GM23338 (cell line): ENCODE data around the gene AKT1S1. TPM values are rescaled to one million over a fixed set of nuclear protein-coding genes. Genes with fewer than 3 reads are reported as not detected.

ENCODE experiments used
- ATAC-seq: fragments of 200-7000 bp; cut with Tn5 transposase; 3 replicates; pipeline ENCODE4 v1.9.1; 2020
- DNase-seq: peaks from one replicate; pipeline ENCODE4 v3.0.0-alpha.2; 2015; ENCODE audit warnings: low spot score
- H2AFZ ChIP-seq: fragments of 200-600 bp; sonication (generic); 2 replicates; pipeline ENCODE4 v1.8.0; 2016; ENCODE audit warnings: antibody characterized with exemption, mild to moderate bottlenecking, moderate library complexity
- H3F3A ChIP-seq: fragments of 200-600 bp; sonication (generic); replicated peaks from 2 replicates; pipeline ENCODE4 v1.8.0; 2017; ENCODE audit warnings: antibody characterized with exemption, mixed run types, low read depth
- H3K27ac ChIP-seq: fragments of 200-600 bp; sonication (generic); 2 replicates; pipeline ENCODE4 v1.6.1; 2016; ENCODE audit warnings: low read depth
- H3K27me3 ChIP-seq: fragments of 200-600 bp; sonication (generic); 2 replicates; pipeline ENCODE4 v1.8.0; 2016; ENCODE audit warnings: mild to moderate bottlenecking, mixed run types, moderate library complexity; ENCODE audit not compliant: insufficient read depth
- H3K36me3 ChIP-seq: fragments of 200-600 bp; sonication (generic); 2 replicates; pipeline ENCODE4 v1.8.0; 2016; ENCODE audit warnings: mild to moderate bottlenecking; ENCODE audit not compliant: insufficient read depth
- H3K4me1 ChIP-seq: fragments of 200-600 bp; sonication (generic); 2 replicates; pipeline ENCODE4 v1.8.0; 2016; ENCODE audit warnings: mild to moderate bottlenecking, moderate library complexity; ENCODE audit not compliant: insufficient read depth
- H3K4me2 ChIP-seq: fragments of 200-600 bp; sonication (generic); 2 replicates; pipeline ENCODE4 v1.7.1; 2017; ENCODE audit warnings: mixed run types
- H3K4me3 ChIP-seq: fragments of 200-600 bp; sonication (generic); 2 replicates; pipeline ENCODE4 v1.6.1; 2016; ENCODE audit warnings: mixed run types
- H3K79me2 ChIP-seq: fragments of 200-600 bp; sonication (generic); replicated peaks from 2 replicates; pipeline ENCODE4 v1.8.0; 2017; ENCODE audit warnings: mild to moderate bottlenecking; ENCODE audit not compliant: insufficient read depth
- H3K9me2 ChIP-seq: fragments of 200-600 bp; sonication (generic); 2 replicates; pipeline ENCODE4 v1.8.0; 2017; ENCODE audit not compliant: insufficient read depth
- H4K20me1 ChIP-seq: fragments of 200-600 bp; sonication (generic); replicated peaks from 2 replicates; pipeline ENCODE4 v1.8.0; 2017; ENCODE audit warnings: mild to moderate bottlenecking; ENCODE audit not compliant: insufficient read depth
- H3K27ac Mint-ChIP-seq: 2 replicates; pipeline ENCODE4 v1.8.0; 2020; ENCODE audit warnings: inconsistent platforms, mild to moderate bottlenecking, moderate library complexity, mixed read lengths
- H3K27me3 Mint-ChIP-seq: 3 replicates; pipeline ENCODE4 v1.8.0; 2022; ENCODE audit warnings: low read depth, mild to moderate bottlenecking, moderate library complexity, mixed read lengths, inconsistent platforms; ENCODE audit not compliant: insufficient read depth, poor library complexity
- H3K36me3 Mint-ChIP-seq: 3 replicates; pipeline ENCODE4 v1.8.0; 2021; ENCODE audit warnings: low read depth, mild to moderate bottlenecking, inconsistent platforms, moderate library complexity, mixed read lengths
- H3K4me1 Mint-ChIP-seq: 3 replicates; pipeline ENCODE4 v1.8.0; 2020; ENCODE audit warnings: mild to moderate bottlenecking, inconsistent platforms, mixed read lengths
- H3K4me3 Mint-ChIP-seq: 3 replicates; pipeline ENCODE4 v1.8.0; 2021; ENCODE audit warnings: moderate library complexity, mild to moderate bottlenecking, inconsistent platforms, mixed read lengths
- H3K9me3 Mint-ChIP-seq: 3 replicates; pipeline ENCODE4 v1.8.0; 2020; ENCODE audit warnings: moderate library complexity, mild to moderate bottlenecking, inconsistent platforms, mixed read lengths
- CREB1 ChIP-seq: fragments of 250-450 bp; sonication (Bioruptor Pico); IDR thresholded peaks from 2 replicates; pipeline ENCODE4 v1.5.0; 2020; ENCODE audit warnings: low read depth, mild to moderate bottlenecking, moderate library complexity
- CTCF ChIP-seq, 2 experiments: fragments of 200-600 bp in 1 of 2; sonication (generic) in 1 of 2; conservative IDR thresholded peaks; 2 replicates each; pipeline versions ENCODE4 v1.5.1 to v1.6.1; 2016 to 2017; ENCODE audit warnings: antibody characterized with exemption in 2 of 2, low read depth in 2 of 2, mild to moderate bottlenecking in 2 of 2, moderate library complexity in 1 of 2
- EZH2 ChIP-seq: fragments of 200-600 bp; sonication (generic); IDR thresholded peaks from one replicate; pipeline ENCODE4 v1.8.0; 2017; ENCODE audit warnings: antibody characterized with exemption, mild to moderate bottlenecking, low read depth; ENCODE audit not compliant: unreplicated experiment
- EZH2phosphoT487 ChIP-seq: fragments of 200-600 bp; sonication (generic); IDR thresholded peaks from one replicate; pipeline ENCODE4 v1.8.1; 2018; ENCODE audit warnings: antibody characterized with exemption; ENCODE audit not compliant: unreplicated experiment
- JUNB ChIP-seq: IDR thresholded peaks from one replicate; pipeline ENCODE4 v1.6.1; 2016; ENCODE audit warnings: antibody characterized with exemption; ENCODE audit not compliant: unreplicated experiment
- NANOG ChIP-seq: IDR thresholded peaks from 2 replicates; pipeline ENCODE4 v1.6.1; 2016; ENCODE audit warnings: antibody characterized with exemption, borderline replicate concordance
- POLR2AphosphoS5 ChIP-seq: IDR thresholded peaks from 2 replicates; pipeline ENCODE4 v1.6.1; 2016; ENCODE audit warnings: antibody characterized with exemption, low read depth
- REST ChIP-seq: IDR thresholded peaks from one replicate; pipeline ENCODE4 v1.6.1; 2018; ENCODE audit warnings: antibody characterized with exemption; ENCODE audit not compliant: unreplicated experiment
- STAT1 ChIP-seq: IDR thresholded peaks from one replicate; pipeline ENCODE4 v1.6.1; 2016; ENCODE audit warnings: antibody characterized with exemption; ENCODE audit not compliant: unreplicated experiment
- ZNF114 ChIP-seq: fragments of 250-450 bp; sonication (Bioruptor Pico); IDR thresholded peaks from 2 replicates; pipeline ENCODE4 v1.5.0; 2020; ENCODE audit warnings: mild to moderate bottlenecking, moderate library complexity
- ZNF331 ChIP-seq: fragments of 250-450 bp; sonication (Bioruptor Pico); IDR thresholded peaks from 2 replicates; pipeline ENCODE4 v1.5.0; 2020; ENCODE audit warnings: low read depth, mild to moderate bottlenecking, moderate library complexity
- polyA plus RNA-seq: library from polyadenylated mRNA; unstranded; fragments of >200 nt; fragmentation: Nextera tagmentation; extraction: Ambion mirVana; gene quantifications from 2 replicates; pipeline ENCODE4 v1.2.1, GENCODE V29; 2016
- total RNA-seq: library from RNA; depleted of rRNA; stranded (reverse); fragments of >200 nt; shearing (Covaris generic); gene quantifications from 2 replicates; pipeline ENCODE4 v1.2.3, GENCODE V29; 2014
- TF ChIP-seq, protein P1 (sequence below): IDR thresholded peaks from 2 replicates; pipeline ENCODE4 v1.6.1; 2016; ENCODE audit warnings: antibody characterized with exemption
- TF ChIP-seq, protein P2 (sequence below): fragments of 250-450 bp; sonication (Bioruptor Pico); IDR thresholded peaks from 2 replicates; pipeline ENCODE4 v1.5.0; 2020; ENCODE audit warnings: mild to moderate bottlenecking, moderate library complexity

The AKT1S1 gene
- total and polyA plus RNA-seq, 2 experiments from 2014 or later: 21.5 to 28.6 TPM

DNA sequence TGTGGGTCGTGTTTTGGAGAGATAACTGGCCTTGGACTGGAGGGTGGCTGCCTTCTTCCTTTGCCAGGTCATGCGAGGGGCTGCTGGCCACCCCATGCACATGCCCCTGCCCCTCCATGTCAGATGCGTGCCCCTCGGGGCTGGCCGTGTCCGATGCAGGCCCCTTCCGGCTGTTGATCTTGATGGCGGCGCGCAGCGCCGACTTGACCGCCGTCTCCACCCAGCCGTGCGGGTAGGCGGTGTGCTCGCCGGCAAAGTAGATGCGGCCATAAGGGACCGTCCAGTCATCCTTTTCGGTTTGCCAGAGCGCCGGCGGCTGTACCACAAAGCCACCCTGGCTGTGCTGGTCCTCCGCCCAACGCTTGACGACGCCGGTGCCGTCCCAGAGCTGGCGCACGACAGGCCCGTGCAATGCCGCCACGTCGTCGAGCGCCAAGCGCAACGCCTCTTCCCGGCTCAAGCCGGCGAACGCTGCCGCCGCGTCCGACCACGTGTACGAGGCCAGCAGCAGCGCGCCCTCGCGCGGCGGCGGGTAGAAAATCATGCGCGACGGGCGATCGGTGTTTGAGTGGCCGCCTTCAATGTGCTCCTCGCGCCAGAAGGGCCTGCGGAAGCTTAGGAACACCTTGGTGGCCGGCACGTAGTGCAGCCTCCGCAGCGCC is 12.7 kb upstream of the AKT1S1 start:
- H3K36me3 Mint-ChIP-seq: peaks cover 30% of the 10 kb centered on the region
- H3K79me2 ChIP-seq: no peaks in the 10 kb centered on the region
- peaks cover 26% of the 10 kb centered on the region for H3K27me3 Mint-ChIP-seq
- H3K4me3 ChIP-seq: peak overlapping the region; percentile 53
- peaks cover 9% of the 10 kb centered on the region for H3K4me1 Mint-ChIP-seq
- H3K4me2 ChIP-seq: peak overlapping the region; percentile 84
- H3K9me3 Mint-ChIP-seq: peaks cover 5% of the 10 kb centered on the region
- H3K36me3 ChIP-seq: peaks cover 2% of the 10 kb centered on the region; the same call in 1 of the 2 replicates
- no peak overlapping the region for H3K27ac ChIP-seq
- H3K4me1 ChIP-seq: peaks cover 9% of the 10 kb centered on the region; the same call in 1 of the 2 replicates
- ATAC-seq: peak; percentile 79
- TF ChIP-seq REST (no peak), POLR2AphosphoS5 (peak; percentile 39; the same call in 1 of the 2 replicates), CREB1 (CRISPR knock-in tag) (peak; percentile 72), CTCF (conservative IDR thresholded peaks at IDR 0.05; ENCODE audit: low read depth in 2 of 2) (peak; percentile 61 to 85), JUNB (no peak), STAT1 (no peak), EZH2 (no peak), ZNF331 (CRISPR knock-in tag) (no peak), ZNF114 (CRISPR knock-in tag) (no peak), EZH2phosphoT487 (no peak), NANOG (no peak)
- TF ChIP-seq, protein P1, sequence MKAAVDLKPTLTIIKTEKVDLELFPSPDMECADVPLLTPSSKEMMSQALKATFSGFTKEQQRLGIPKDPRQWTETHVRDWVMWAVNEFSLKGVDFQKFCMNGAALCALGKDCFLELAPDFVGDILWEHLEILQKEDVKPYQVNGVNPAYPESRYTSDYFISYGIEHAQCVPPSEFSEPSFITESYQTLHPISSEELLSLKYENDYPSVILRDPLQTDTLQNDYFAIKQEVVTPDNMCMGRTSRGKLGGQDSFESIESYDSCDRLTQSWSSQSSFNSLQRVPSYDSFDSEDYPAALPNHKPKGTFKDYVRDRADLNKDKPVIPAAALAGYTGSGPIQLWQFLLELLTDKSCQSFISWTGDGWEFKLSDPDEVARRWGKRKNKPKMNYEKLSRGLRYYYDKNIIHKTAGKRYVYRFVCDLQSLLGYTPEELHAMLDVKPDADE: no peak
- TF ChIP-seq, protein P2, sequence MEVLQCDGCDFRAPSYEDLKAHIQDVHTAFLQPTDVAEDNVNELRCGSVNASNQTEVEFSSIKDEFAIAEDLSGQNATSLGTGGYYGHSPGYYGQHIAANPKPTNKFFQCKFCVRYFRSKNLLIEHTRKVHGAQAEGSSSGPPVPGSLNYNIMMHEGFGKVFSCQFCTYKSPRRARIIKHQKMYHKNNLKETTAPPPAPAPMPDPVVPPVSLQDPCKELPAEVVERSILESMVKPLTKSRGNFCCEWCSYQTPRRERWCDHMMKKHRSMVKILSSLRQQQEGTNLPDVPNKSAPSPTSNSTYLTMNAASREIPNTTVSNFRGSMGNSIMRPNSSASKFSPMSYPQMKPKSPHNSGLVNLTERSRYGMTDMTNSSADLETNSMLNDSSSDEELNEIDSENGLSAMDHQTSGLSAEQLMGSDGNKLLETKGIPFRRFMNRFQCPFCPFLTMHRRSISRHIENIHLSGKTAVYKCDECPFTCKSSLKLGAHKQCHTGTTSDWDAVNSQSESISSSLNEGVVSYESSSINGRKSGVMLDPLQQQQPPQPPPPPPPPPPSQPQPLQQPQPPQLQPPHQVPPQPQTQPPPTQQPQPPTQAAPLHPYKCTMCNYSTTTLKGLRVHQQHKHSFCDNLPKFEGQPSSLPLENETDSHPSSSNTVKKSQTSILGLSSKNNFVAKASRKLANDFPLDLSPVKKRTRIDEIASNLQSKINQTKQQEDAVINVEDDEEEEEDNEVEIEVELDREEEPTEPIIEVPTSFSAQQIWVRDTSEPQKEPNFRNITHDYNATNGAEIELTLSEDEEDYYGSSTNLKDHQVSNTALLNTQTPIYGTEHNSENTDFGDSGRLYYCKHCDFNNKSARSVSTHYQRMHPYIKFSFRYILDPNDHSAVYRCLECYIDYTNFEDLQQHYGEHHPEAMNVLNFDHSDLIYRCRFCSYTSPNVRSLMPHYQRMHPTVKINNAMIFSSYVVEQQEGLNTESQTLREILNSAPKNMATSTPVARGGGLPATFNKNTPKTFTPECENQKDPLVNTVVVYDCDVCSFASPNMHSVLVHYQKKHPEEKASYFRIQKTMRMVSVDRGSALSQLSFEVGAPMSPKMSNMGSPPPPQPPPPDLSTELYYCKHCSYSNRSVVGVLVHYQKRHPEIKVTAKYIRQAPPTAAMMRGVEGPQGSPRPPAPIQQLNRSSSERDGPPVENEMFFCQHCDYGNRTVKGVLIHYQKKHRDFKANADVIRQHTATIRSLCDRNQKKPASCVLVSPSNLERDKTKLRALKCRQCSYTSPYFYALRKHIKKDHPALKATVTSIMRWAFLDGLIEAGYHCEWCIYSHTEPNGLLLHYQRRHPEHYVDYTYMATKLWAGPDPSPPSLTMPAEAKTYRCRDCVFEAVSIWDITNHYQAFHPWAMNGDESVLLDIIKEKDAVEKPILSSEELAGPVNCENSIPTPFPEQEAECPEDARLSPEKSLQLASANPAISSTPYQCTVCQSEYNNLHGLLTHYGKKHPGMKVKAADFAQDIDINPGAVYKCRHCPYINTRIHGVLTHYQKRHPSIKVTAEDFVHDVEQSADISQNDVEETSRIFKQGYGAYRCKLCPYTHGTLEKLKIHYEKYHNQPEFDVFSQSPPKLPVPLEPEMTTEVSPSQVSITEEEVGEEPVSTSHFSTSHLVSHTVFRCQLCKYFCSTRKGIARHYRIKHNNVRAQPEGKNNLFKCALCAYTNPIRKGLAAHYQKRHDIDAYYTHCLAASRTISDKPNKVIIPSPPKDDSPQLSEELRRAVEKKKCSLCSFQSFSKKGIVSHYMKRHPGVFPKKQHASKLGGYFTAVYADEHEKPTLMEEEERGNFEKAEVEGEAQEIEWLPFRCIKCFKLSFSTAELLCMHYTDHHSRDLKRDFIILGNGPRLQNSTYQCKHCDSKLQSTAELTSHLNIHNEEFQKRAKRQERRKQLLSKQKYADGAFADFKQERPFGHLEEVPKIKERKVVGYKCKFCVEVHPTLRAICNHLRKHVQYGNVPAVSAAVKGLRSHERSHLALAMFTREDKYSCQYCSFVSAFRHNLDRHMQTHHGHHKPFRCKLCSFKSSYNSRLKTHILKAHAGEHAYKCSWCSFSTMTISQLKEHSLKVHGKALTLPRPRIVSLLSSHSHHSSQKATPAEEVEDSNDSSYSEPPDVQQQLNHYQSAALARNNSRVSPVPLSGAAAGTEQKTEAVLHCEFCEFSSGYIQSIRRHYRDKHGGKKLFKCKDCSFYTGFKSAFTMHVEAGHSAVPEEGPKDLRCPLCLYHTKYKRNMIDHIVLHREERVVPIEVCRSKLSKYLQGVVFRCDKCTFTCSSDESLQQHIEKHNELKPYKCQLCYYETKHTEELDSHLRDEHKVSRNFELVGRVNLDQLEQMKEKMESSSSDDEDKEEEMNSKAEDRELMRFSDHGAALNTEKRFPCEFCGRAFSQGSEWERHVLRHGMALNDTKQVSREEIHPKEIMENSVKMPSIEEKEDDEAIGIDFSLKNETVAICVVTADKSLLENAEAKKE: no peak
- H3K4me3 Mint-ChIP-seq: peak overlapping the region; percentile 73
- H3K27me3 ChIP-seq: 0 out of 2 replicates have a peak, but pooled peaks cover 3% of the 10 kb centered on the region
- peak overlapping the region; percentile 96; the same call in 1 of the 2 replicates for H2AFZ ChIP-seq
- no peaks in the 10 kb centered on the region for H3K9me2 ChIP-seq
- peak overlapping the region; percentile 96 for H3K27ac Mint-ChIP-seq
- H3F3A ChIP-seq: peaks cover 30% of the 10 kb centered on the region; the same call in 1 of the 2 replicates
- DNase-seq: peak; percentile 94
- no peaks in the 10 kb centered on the region; the same call in 1 of the 2 replicates for H4K20me1 ChIP-seq
